Prostate gland (tissue), 2 donors: ENCODE measurements around the gene ADGB.

ENCODE experiments used
- CTCF ChIP-seq, 4 experiments: fragments of 200-600 bp in 2 of 4; fragments of 450-650 bp in 2 of 4; sonication (generic) in 2 of 4; IDR thresholded peaks; 1 replicate in 3 of 4; 2 replicates in 1 of 4; pipeline ENCODE4 v1.5.1; 2016 to 2019; ENCODE audit warnings: antibody characterized with exemption in 4 of 4, mild to moderate bottlenecking in 2 of 4, moderate library complexity in 2 of 4
- POLR2A ChIP-seq: fragments of 450-650 bp; IDR thresholded peaks from one replicate; pipeline ENCODE4 v1.6.1; 2016; ENCODE audit warnings: antibody characterized with exemption, mild to moderate bottlenecking
- POLR2AphosphoS5 ChIP-seq: sonication (generic); formaldehyde crosslinking; IDR thresholded peaks from one replicate; pipeline ENCODE4 v1.6.1; 2017; ENCODE audit warnings: antibody characterized with exemption

- no peak for TF ChIP-seq POLR2AphosphoS5
- no peak for TF ChIP-seq POLR2A
- TF ChIP-seq CTCF (IDR thresholded peaks at IDR 0.05) = no peak
Observed at GRCh38 chr6:146697921-146698320, 99.1 kb downstream of the ADGB start.
